ENCODE data around the gene UACA.

DNA sequence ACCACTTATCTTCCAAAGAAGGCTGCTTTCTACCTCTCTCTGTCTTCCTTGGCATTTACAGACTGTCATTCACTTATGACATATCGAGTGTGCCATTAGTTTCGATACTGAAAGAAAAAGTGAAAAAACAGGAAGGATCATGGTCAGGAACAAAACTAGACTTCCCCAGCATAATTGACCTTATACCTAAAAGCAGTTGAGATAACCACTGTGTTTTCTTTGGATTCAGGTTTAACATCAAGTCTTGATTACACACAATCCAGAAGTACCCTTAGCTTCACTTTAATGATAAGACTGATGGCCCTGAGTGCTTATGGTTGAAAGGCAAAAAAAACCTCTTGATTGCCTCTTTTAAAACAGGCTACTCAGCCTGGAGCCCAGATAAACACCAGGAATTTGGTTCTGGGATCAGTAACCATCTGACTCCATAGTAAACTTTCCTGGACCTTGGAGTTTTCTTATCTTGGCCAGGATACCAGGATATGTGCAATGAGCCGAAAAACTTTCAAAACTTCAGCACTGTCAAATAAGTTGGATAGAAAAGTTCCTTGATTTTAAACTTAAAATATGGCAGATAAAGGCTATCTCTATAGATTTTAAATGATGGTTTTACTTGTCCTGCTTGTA, 5.0 kb upstream of the UACA start:
- TF ChIP-seq POLR2AphosphoS5 (IDR thresholded peaks at IDR 0.05; ENCODE audit: low read depth, low read length) (no peak), POLR2A (IDR thresholded peaks at IDR 0.05; ENCODE audit: low read depth, low read length) (no peak), TAF1 (IDR thresholded peaks at IDR 0.05; ENCODE audit: low read depth, low read length) (no peak), PAX5 (IDR thresholded peaks at IDR 0.05; ENCODE audit: insufficient read depth, low read length, severe bottlenecking) (no peak)

All from GM12891 (cell line).